ENCODE measurements around the gene XIRP2.

DNA sequence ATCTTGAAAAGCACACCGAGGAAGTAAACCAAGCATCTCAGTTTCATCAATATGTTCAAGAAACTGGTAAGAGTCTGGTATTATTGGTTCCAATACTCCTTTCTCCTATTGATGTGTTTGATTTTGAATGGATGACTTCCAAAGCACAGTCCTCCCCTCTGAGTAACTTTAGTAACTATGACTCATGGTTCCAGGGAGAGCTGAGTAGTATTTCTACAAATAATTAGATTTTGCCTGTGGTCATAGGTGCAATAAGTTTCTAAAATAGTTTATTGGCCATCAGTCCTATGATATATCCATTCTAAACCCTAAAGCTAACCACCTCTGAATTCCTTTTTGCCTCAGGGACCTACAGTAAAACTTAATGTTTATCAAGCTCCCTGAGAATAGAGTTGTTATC is 352.4 kb downstream of the XIRP2 start:
- no peak for TF ChIP-seq POLR2A (IDR thresholded peaks at IDR 0.05)
- TF ChIP-seq, protein P1, sequence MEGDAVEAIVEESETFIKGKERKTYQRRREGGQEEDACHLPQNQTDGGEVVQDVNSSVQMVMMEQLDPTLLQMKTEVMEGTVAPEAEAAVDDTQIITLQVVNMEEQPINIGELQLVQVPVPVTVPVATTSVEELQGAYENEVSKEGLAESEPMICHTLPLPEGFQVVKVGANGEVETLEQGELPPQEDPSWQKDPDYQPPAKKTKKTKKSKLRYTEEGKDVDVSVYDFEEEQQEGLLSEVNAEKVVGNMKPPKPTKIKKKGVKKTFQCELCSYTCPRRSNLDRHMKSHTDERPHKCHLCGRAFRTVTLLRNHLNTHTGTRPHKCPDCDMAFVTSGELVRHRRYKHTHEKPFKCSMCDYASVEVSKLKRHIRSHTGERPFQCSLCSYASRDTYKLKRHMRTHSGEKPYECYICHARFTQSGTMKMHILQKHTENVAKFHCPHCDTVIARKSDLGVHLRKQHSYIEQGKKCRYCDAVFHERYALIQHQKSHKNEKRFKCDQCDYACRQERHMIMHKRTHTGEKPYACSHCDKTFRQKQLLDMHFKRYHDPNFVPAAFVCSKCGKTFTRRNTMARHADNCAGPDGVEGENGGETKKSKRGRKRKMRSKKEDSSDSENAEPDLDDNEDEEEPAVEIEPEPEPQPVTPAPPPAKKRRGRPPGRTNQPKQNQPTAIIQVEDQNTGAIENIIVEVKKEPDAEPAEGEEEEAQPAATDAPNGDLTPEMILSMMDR (IDR thresholded peaks at IDR 0.05 in 4 of 5, conservative IDR thresholded peaks at IDR 0.05 in 1 of 5), result no peak
